ES-I3 (cell line): ENCODE measurements around the gene SBNO2.

Experiments used
- H3K36me3 ChIP-seq: 2 replicates; pipeline ENCODE4 v1.6.1; 2013; ENCODE audit warnings: mild to moderate bottlenecking, low read length, control low read depth, moderate library complexity; ENCODE audit not compliant: insufficient read depth
- H3K4me1 ChIP-seq: 2 replicates; pipeline ENCODE4 v1.6.1; 2013; ENCODE audit warnings: mild to moderate bottlenecking, control low read depth, low read length; ENCODE audit not compliant: insufficient read depth
- H3K9ac ChIP-seq: 2 replicates; pipeline ENCODE4 v1.6.1; 2013; ENCODE audit warnings: low read depth, mild to moderate bottlenecking, low read length, moderate library complexity
- H3K9me3 ChIP-seq: 2 replicates; pipeline ENCODE4 v1.6.1; 2013; ENCODE audit warnings: mild to moderate bottlenecking, low read length, moderate library complexity; ENCODE audit not compliant: control insufficient read depth, insufficient read depth

Gene SBNO2

DNA sequence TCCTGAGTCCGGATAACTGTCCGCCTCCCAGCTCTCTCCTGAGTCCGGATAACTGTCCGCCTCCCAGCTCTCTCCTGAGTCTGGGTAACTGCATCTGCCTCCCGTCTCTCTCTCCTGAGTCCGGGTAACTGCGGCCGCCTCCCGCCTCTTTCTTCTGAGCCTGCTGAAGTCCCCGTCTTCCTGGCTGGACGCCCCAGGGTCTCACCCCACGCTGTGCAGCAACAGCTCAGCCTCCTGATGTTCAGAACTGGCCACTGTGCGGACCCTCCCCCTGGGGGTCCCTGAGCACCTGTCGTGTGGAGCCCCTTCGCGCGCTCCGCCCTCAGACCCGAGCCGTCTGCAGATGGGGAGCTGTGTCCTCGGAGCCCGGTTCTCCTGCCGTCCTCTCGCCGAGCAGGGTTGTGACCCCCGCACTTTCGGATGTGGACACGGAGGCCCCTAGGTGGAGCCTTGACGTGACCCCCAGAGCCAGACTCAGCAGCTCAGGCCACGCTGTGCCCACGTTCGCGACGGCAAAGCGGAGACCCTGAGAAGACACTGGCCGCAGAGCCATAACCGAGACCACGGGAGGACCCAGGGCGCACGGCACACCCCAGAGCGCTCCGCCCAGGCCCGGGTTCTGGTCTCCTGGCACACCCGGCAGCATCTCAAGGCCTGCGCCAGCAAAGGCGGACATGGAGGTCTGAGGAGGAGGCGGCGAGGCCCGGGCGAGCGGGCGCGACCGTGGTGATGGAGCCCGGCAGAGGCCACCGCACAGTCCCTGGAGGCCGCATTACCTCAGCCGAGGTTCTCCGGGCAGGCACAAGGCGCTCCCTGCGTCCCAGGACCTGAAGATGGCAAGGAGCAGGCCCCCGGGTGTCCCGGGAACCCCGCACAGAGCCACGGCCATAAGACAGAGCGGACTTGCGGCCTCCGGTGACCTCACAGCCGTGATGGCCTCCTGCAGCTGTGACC is 15.9 kb downstream of the SBNO2 start:
- H3K9me3 ChIP-seq: no peaks in the 10 kb centered on the region
- H3K36me3 ChIP-seq: no peaks in the 10 kb centered on the region
- no peak overlapping the region for H3K9ac ChIP-seq
- no peaks in the 10 kb centered on the region for H3K4me1 ChIP-seq

- Histone ChIP-seq H3K36me3 (no peaks in the 10 kb centered on the region), H3K9me3 (no peaks in the 10 kb centered on the region), H3K9ac (no peak overlapping the region), H3K4me1 (no peaks in the 10 kb centered on the region)
Observed at GRCh38 chr19:1156830-1157615, 17.0 kb downstream of the SBNO2 start.

- H3K9me3 ChIP-seq: no peaks in the 10 kb centered on the region
- no peaks in the 10 kb centered on the region for H3K36me3 ChIP-seq
- H3K9ac ChIP-seq: no peak overlapping the region
- no peaks in the 10 kb centered on the region for H3K4me1 ChIP-seq
Observed at GRCh38 chr19:1156305-1156801, 17.7 kb downstream of the SBNO2 start.

- Histone ChIP-seq H3K4me1 (no peaks in the 10 kb centered on the region), H3K9ac (no peak overlapping the region)
Observed at GRCh38 chr19:1155352-1156304, 18.4 kb downstream of the SBNO2 start.

DNA sequence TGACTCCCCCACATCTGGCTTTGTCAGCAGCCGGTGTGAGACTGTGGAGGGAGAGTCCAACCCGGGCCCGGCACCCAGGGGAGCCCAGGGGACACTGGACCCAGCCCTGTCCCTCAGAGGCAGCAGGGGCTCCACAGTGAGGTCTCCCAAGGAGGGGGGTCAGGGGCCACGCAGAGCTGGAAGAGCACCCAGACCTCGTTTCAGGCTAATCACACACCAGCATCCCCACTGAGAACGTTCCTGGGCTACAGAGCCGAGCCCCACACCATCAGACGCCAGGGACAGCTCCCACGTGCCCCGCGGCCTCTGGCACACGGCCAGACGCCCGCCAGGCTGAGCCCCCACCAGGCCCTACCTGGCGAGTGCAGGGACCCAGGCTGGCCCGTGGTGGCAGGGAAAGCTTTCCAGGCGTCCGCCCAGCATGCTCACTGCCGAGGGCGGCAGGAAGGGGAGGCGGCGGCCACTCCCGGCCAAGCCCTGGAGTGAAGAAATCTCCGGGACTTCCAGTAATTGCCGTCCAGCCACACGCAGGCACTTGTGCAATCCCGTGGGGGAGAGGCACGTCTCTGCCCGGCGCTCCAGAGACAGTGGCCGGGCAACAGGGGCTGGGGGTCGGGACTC is 19.2 kb downstream of the SBNO2 start:
- H3K9ac ChIP-seq: no peak overlapping the region
- H3K36me3 ChIP-seq: no peaks in the 10 kb centered on the region
- no peaks in the 10 kb centered on the region for H3K4me1 ChIP-seq
- H3K9me3 ChIP-seq: no peaks in the 10 kb centered on the region

More at GRCh38 chr19:1155352-1156304, 18.4 kb downstream of the SBNO2 start:
- Histone ChIP-seq H3K9me3 (no peaks in the 10 kb centered on the region), H3K36me3 (no peaks in the 10 kb centered on the region)

DNA sequence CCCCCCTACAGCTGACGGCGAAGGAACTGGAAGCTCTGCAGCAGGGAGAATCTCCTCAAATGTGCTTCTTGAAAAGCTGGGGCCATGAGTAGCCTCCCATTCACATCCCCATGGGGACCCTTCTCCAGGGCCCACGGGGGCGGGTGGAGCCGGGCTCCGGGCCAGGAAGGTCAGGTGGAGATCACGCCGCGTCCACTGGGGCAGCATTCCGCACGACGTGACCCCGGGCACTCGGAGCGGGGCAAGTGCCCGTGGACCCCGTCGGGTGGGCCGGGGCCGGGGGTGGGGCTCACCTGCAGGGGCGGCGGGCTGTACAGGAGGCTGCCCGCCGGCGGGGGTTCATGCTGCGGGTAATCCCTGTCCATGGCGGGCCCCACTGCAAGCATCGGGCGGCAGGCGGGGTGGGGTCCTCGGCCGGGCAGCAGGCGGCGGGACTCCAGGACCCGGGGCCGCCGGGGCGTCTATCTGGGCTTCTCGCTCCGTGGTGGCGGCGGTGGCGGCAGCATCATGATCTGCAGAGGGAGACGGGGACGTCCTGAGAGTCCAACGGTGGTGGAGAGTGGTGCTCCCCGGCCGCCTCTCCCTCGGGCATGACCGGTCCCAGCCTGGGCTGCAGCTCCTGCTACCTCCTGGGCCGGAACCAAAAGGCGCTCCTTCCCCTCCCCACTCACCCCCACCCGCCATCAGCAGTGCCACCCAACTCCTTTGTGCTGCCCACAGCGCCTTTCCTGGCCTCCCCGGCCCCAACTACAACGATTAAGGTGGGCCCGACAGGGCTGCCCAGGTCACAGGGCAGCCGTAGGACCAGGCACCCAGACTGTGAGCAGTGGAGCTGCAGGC is 20.0 kb downstream of the SBNO2 start:
- H3K36me3 ChIP-seq: no peaks in the 10 kb centered on the region
- no peaks in the 10 kb centered on the region for H3K4me1 ChIP-seq
- H3K9me3 ChIP-seq: no peaks in the 10 kb centered on the region
- H3K9ac ChIP-seq: no peak overlapping the region

DNA sequence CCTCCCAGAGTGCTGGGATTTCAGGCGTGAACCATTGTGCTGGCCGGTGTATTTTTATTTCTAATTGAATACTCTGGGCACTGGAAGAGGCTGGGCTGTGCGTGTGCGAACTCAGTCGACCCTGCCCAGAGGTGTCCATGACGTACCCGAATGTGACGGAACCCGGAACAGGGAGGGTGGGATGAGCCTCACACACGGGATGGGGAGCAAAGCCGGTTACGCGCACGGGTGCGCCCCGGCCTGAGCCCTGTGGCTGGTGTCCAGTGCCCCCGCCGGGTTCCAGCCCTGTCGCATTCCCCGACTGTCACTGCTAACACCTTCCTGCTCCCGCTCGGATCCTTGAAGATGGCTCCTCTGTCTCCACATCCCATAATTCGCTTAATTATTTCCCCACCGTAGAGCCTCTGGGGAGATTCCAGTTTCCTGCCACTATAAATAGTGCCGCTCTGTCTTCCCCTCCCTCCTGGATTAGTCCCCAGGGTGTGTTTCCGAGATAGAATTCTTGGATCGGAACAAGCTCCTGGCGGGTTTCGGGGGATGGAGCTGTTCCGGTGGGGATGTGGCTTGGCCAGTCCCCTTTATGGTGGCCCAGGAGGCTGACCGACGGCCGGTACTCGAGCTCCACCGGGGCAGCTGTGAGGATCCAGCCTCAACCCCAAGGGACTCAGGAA is 22.0 kb downstream of the SBNO2 start:
- H3K36me3 ChIP-seq: no peaks in the 10 kb centered on the region
- H3K4me1 ChIP-seq: peaks cover 5% of the 10 kb centered on the region; the same call in 1 of the 2 replicates
- H3K9ac ChIP-seq: no peak overlapping the region
- no peaks in the 10 kb centered on the region for H3K9me3 ChIP-seq

DNA sequence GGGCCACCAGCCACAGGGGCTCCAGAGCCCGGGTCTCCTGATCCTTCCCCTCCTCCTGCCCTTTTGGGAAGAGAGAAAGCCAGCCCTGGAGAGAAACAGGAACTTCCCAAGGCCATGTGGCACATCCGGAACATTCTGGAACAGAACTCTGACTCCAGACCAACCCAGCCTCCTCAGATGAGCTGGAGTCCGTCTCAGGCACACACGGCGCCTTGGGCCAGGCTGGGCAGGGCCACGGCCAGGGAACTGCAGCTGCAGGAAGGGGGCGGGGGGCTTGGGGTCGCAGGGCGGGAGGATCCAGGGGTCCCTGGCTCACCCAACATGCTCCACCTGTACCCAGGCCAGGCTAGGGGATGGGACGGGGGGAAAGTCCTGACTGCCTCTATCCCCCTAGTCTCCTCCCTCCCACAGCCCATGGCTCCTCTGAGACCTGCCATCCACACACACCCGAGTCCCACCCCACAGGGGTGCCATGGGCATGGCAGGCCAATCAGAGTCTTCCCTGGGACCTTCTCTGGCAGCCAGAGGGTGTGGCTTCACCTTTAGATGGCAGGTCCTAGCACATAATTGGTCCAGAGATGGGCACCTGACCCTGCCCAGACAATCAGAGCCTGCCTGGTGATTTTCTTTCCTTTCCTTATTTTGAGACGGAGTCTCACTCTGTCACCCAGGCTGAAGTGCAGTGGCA is 22.9 kb downstream of the SBNO2 start:
- Histone ChIP-seq H3K4me1 (peaks cover 5% of the 10 kb centered on the region; the same call in 1 of the 2 replicates), H3K9me3 (no peaks in the 10 kb centered on the region), H3K9ac (no peak overlapping the region), H3K36me3 (no peaks in the 10 kb centered on the region)

DNA sequence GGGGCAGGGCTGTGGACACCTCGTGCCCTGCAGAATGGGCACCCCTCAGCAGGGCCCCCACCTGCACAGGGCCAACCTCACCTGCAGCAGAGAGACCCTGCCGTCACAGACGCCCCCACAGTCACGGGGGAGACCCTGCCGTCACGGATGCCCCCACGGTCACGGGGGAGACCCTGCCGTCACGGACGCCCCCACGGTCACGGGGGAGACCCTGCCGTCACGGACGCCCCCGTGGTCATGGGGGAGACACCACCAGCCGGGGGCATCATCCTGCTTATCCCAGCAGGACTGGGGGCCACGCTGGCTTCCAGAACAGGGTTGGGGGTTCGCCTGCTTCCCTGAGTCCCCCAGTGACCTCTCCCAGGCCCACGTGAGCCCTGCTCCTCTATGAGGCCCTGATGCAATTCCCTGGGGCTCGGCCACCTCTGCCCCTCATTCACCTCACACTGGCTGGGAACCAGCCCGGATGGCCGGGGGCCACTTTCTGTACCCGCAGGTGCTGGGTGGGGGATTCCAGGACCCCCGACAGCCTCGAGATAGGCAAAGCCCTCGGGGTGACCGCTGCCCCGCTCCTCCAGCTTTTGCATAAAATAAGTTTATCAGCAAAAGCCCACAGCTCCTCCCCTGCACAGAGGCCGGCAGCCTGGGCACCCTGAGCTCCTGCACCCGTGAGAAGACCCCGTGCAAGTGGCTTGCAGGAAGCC is 23.6 kb downstream of the SBNO2 start:
- no peaks in the 10 kb centered on the region for H3K9me3 ChIP-seq
- peaks cover 5% of the 10 kb centered on the region; the same call in 1 of the 2 replicates for H3K4me1 ChIP-seq
- H3K9ac ChIP-seq: no peak overlapping the region
- no peaks in the 10 kb centered on the region for H3K36me3 ChIP-seq

DNA sequence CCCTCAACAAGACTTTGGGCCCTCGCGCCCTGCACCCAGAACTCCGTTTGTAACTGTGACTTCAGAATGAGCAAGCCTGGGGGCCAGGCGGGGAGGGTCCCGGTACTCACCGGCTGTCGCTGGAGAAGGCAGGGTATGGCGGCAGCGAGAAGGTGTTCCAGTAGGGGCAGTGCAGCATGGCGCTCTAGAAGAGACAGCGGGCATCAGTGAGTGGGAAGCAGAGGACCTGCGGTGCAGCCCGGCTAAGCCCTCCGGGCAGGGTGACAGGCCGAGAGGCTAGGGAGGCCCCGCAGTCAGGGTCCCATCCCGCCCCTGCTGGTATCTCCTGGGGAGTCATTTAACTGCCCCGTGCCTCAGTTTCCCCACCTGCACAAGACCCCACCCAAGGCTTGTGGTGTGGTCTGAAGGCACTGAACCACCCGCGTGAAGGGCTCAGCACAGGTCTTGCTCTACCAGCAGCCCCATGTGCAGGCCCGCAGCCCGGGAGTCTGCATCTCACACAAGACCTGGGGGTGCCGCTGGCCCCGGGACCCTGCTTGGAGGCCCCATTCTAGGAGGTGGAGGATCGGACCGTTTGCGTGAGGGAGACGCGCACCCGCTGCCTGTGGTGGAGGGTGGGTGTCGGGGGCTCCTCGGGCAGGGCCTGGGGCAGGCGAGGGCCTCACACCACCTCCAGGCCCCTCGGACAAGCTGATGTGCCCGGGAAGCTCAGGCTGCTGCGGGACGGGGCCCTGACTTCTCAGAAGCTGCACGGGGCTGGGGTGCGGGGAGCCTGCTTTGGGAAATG is 24.6 kb downstream of the SBNO2 start:
- H3K9me3 ChIP-seq: no peaks in the 10 kb centered on the region
- H3K9ac ChIP-seq: no peak overlapping the region
- peaks cover 5% of the 10 kb centered on the region; the same call in 1 of the 2 replicates for H3K4me1 ChIP-seq
- H3K36me3 ChIP-seq: no peaks in the 10 kb centered on the region

DNA sequence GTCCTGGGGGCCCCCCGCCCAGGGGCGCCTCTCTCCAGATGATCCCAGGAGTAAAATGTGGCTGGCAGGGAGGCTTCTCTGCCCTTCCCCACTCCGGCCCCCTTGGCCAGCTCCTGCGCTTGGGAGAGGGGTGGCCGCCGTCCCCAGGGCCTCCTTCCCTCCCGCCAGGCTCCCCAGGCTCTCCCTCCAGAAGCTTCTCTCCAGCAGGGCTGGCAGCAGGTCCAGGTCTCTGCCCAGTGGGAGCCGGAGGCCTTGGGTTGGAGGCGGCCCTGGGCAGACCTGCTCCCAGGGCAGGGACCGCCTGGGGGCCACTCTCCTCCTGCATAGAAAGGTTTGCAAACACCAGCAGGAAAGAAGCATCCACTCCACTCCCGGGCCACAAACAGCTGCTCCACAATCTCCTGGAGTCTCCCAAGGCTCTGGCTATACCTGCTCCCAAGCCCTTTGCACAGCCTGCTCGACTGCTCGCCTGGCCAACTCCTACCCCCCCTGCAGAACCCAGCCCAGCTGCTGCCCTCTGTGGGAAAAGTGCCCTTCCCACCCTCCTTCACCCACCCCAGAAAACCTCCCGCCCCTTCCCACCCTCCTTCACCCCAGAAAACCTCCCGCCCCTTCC is 26.0 kb downstream of the SBNO2 start:
- H3K4me1 ChIP-seq: peaks cover 5% of the 10 kb centered on the region; the same call in 1 of the 2 replicates
- H3K9me3 ChIP-seq: no peaks in the 10 kb centered on the region
- H3K36me3 ChIP-seq: no peaks in the 10 kb centered on the region
- H3K9ac ChIP-seq: no peak overlapping the region
